Stimulated activated CD4-positive, alpha-beta T cell treated with anti-CD3 and anti-CD28 coated beads, Interleukin-12 subunit alpha, Interleukin-12 subunit beta, amount 100 ng/mL, for 24 hours (primary cell): ENCODE measurements around the gene TMCO1.
"Not testable (repeated sequence)": the region's sequence is repeated elsewhere in the genome, so short reads cannot be mapped to it uniquely, and the experiment has no call there.

Source experiments
- DNase-seq, 2 experiments: peaks; one replicate each; pipeline ENCODE4 v3.0.0-alpha.2; 2020; ENCODE audit warnings: low read depth in 2 of 2

Gene TMCO1

DNA sequence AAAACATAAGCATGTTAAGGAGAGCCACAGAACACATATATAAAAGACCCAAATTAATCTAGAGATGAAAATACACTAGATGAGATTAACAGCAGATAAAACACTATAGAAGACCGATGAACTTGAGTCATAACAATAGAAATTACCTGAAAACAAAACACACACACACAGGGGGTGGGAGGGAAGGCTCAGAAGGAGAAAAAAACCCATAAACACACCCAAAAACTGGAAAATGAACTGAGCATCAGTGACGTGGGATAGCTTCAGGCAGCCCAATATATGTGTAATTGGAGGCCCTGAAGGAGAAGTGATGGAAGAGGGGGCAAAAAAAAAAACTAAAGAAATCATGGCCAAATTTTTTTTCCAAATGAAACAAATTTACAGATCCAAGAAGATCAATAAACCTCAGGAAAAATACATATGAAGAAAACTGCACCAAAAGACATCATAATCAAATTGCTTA is 81.7 kb downstream of the TMCO1 start:
- no peak for DNase-seq

DNA sequence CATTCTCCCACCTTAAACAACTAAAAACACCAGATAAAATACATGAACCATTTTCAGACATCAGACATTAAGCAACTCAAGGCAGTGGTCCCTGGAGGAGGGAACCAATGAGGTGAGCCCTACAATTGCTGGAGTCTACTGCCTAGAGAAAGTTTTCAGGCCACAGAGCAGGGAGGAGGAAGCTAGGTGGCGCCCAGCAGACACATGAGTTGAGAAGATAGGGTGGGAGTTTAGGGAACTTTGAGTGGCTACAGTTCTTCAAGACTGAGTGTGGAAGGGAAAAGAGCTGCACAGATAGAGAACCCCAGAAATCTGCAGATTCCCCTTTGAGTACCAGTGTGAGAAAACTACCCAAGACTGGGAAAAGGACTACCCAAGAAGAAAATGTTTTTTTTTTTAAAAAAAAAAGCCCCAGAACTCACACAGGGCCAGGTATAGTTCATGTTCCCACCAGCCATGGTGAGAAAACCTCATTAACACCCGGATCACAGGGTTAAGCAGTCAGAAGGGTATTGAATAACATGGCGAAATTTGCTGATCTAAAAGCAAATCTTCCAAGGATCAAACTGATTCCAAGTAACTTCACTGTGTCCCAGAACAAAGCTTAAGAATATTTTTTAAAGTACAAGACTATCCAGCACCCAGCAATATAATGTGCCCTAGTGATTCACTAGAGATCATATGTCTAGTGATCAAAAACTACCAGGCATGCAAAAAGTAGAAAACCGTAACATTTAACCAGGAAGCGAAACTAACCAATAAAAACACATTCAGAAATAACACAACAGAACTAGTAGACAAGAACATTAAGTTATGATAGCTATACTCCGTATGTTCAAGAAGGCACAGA is 82.3 kb downstream of the TMCO1 start:
- no peak for DNase-seq

GRCh38 chr1:165683848-165684485 is 84.7 kb downstream of the TMCO1 start:
- no peak for DNase-seq

DNA sequence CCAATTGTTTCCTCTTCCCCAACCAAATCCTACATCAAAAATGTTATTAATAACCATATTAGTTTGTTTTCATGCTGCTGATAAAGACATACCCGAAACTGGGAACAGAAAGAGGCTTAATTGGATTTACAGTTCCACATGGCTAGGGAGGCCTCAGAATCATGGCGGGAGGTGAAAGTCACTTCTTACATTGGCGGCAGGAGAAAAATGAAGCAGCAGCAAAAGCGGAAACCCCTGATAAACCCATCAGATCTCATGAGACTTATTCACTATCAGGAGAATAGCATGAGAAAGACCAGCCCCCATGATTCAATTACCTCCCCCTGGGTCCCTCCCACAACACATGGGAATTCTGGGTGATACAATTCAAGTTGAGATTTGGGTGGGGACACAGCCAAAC is 87.9 kb downstream of the TMCO1 start:
- DNase-seq, result not testable (repeated sequence)

DNA sequence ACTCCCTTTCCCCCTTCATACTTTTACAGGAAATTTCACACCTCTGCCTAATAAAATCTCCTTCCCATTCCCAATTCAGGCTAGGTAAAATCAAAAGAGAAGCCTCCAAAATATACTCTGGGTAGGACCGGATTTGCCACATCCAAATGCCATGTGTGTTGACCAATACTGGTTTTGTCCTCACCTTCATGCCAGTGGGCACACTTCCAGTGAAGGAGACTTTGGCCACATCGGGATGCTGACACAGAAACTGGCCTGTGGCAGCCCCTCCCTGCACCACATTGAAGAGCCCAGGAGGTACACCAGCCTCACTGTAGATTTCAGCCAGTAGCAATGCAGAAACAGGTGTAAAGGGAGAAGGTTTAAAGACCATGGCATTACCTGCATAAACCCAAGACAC is 88.4 kb downstream of the TMCO1 start:
- no peak for DNase-seq

DNA sequence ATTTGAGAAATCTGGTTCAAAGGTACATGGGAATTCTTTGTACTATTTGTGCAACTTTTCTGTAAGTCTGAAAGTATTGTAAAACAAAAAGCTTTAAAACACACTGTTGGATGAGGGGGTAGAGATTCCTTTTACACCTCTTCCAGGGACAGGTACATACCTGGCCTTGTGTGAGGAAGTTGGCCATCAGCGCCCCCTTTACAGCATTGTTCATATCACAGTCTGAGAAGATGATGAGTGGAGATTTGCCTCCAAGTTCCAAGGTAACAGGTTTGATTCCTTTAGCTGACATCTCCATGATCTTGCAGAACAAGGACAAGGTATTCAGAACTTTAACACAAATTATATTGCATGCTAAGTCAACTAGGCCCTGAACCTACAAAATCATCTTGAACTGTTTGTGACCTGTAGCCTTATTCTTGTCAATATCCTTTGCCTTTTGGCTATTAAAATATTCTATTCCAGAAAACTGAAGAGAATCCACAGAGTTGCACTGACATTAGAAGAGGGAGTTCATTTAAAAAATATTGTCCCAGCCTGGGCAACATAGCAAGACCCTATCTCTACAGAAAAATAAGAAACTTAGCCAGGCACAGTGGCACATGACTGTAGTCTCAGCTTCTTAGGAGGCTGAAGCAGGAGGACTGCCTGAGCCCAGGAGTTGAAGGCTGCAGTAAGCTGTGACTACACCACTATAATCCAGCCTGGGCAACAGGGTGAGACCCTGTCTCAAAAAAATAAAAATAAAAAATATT is 89.2 kb downstream of the TMCO1 start:
- no peak for DNase-seq

GRCh38 chr1:165678509-165678908 is 90.2 kb downstream of the TMCO1 start:
- no peak for DNase-seq
